GM23338 (cell line): Measurements from ENCODE around the gene SLC1A3. TPM values are rescaled to one million over a fixed set of nuclear protein-coding genes. Genes with fewer than 3 reads are reported as not detected.
A peak's percentile ranks its signal among the peaks of the same experiment; 100 is the strongest.

ENCODE experiments used
- ATAC-seq: fragments of 200-7000 bp; cut with Tn5 transposase; 3 replicates; pipeline ENCODE4 v1.9.1; 2020
- DNase-seq: peaks from one replicate; pipeline ENCODE4 v3.0.0-alpha.2; 2015; ENCODE audit warnings: low spot score
- H2AFZ ChIP-seq: fragments of 200-600 bp; sonication (generic); 2 replicates; pipeline ENCODE4 v1.8.0; 2016; ENCODE audit warnings: antibody characterized with exemption, mild to moderate bottlenecking, moderate library complexity
- H3F3A ChIP-seq: fragments of 200-600 bp; sonication (generic); replicated peaks from 2 replicates; pipeline ENCODE4 v1.8.0; 2017; ENCODE audit warnings: antibody characterized with exemption, mixed run types, low read depth
- H3K27ac ChIP-seq: fragments of 200-600 bp; sonication (generic); 2 replicates; pipeline ENCODE4 v1.6.1; 2016; ENCODE audit warnings: low read depth
- H3K27me3 ChIP-seq: fragments of 200-600 bp; sonication (generic); 2 replicates; pipeline ENCODE4 v1.8.0; 2016; ENCODE audit warnings: mild to moderate bottlenecking, mixed run types, moderate library complexity; ENCODE audit not compliant: insufficient read depth
- H3K36me3 ChIP-seq: fragments of 200-600 bp; sonication (generic); 2 replicates; pipeline ENCODE4 v1.8.0; 2016; ENCODE audit warnings: mild to moderate bottlenecking; ENCODE audit not compliant: insufficient read depth
- H3K4me1 ChIP-seq: fragments of 200-600 bp; sonication (generic); 2 replicates; pipeline ENCODE4 v1.8.0; 2016; ENCODE audit warnings: mild to moderate bottlenecking, moderate library complexity; ENCODE audit not compliant: insufficient read depth
- H3K4me2 ChIP-seq: fragments of 200-600 bp; sonication (generic); 2 replicates; pipeline ENCODE4 v1.7.1; 2017; ENCODE audit warnings: mixed run types
- H3K4me3 ChIP-seq: fragments of 200-600 bp; sonication (generic); 2 replicates; pipeline ENCODE4 v1.6.1; 2016; ENCODE audit warnings: mixed run types
- H3K79me2 ChIP-seq: fragments of 200-600 bp; sonication (generic); replicated peaks from 2 replicates; pipeline ENCODE4 v1.8.0; 2017; ENCODE audit warnings: mild to moderate bottlenecking; ENCODE audit not compliant: insufficient read depth
- H3K9me2 ChIP-seq: fragments of 200-600 bp; sonication (generic); 2 replicates; pipeline ENCODE4 v1.8.0; 2017; ENCODE audit not compliant: insufficient read depth
- H4K20me1 ChIP-seq: fragments of 200-600 bp; sonication (generic); replicated peaks from 2 replicates; pipeline ENCODE4 v1.8.0; 2017; ENCODE audit warnings: mild to moderate bottlenecking; ENCODE audit not compliant: insufficient read depth
- H3K27ac Mint-ChIP-seq: 2 replicates; pipeline ENCODE4 v1.8.0; 2020; ENCODE audit warnings: inconsistent platforms, mild to moderate bottlenecking, moderate library complexity, mixed read lengths
- H3K27me3 Mint-ChIP-seq: 3 replicates; pipeline ENCODE4 v1.8.0; 2022; ENCODE audit warnings: low read depth, mild to moderate bottlenecking, moderate library complexity, mixed read lengths, inconsistent platforms; ENCODE audit not compliant: insufficient read depth, poor library complexity
- H3K36me3 Mint-ChIP-seq: 3 replicates; pipeline ENCODE4 v1.8.0; 2021; ENCODE audit warnings: low read depth, mild to moderate bottlenecking, inconsistent platforms, moderate library complexity, mixed read lengths
- H3K4me1 Mint-ChIP-seq: 3 replicates; pipeline ENCODE4 v1.8.0; 2020; ENCODE audit warnings: mild to moderate bottlenecking, inconsistent platforms, mixed read lengths
- H3K4me3 Mint-ChIP-seq: 3 replicates; pipeline ENCODE4 v1.8.0; 2021; ENCODE audit warnings: moderate library complexity, mild to moderate bottlenecking, inconsistent platforms, mixed read lengths
- H3K9me3 Mint-ChIP-seq: 3 replicates; pipeline ENCODE4 v1.8.0; 2020; ENCODE audit warnings: moderate library complexity, mild to moderate bottlenecking, inconsistent platforms, mixed read lengths
- CTCF ChIP-seq, 2 experiments: fragments of 200-600 bp in 1 of 2; sonication (generic) in 1 of 2; conservative IDR thresholded peaks; 2 replicates each; pipeline versions ENCODE4 v1.5.1 to v1.6.1; 2016 to 2017; ENCODE audit warnings: antibody characterized with exemption in 2 of 2, low read depth in 2 of 2, mild to moderate bottlenecking in 2 of 2, moderate library complexity in 1 of 2
- ZNF462 ChIP-seq: fragments of 250-450 bp; sonication (Bioruptor Pico); IDR thresholded peaks from 2 replicates; pipeline ENCODE4 v1.5.0; 2020; ENCODE audit warnings: mild to moderate bottlenecking, moderate library complexity
- polyA plus RNA-seq: library from polyadenylated mRNA; unstranded; fragments of >200 nt; fragmentation: Nextera tagmentation; extraction: Ambion mirVana; gene quantifications from 2 replicates; pipeline ENCODE4 v1.2.1, GENCODE V29; 2016
- total RNA-seq: library from RNA; depleted of rRNA; stranded (reverse); fragments of >200 nt; shearing (Covaris generic); gene quantifications from 2 replicates; pipeline ENCODE4 v1.2.3, GENCODE V29; 2014

The SLC1A3 gene
- total and polyA plus RNA-seq, 2 experiments from 2014 or later = 29.0 to 40.7 TPM

- Mint-ChIP-seq H3K27ac (no peak overlapping the region), H3K27me3 (peaks cover 4% of the 10 kb centered on the region), H3K4me3 (no peak overlapping the region), H3K4me1 (peaks cover 15% of the 10 kb centered on the region), H3K9me3 (no peaks in the 10 kb centered on the region), H3K36me3 (no peaks in the 10 kb centered on the region)
- no peaks in the 10 kb centered on the region for H3K27me3 ChIP-seq
- H3K27ac ChIP-seq = no peak overlapping the region
- H3K4me1 ChIP-seq = no peaks in the 10 kb centered on the region; the same call in 1 of the 2 replicates
- H3K4me2 ChIP-seq = no peak overlapping the region
- H3F3A ChIP-seq = no peaks in the 10 kb centered on the region
- H3K79me2 ChIP-seq = no peaks in the 10 kb centered on the region
- peak; percentile 86 for DNase-seq
- ATAC-seq = peak; percentile 74
- no peaks in the 10 kb centered on the region for H3K36me3 ChIP-seq
- no peak overlapping the region for H3K4me3 ChIP-seq
- no peaks in the 10 kb centered on the region for H4K20me1 ChIP-seq
- peak; percentile 73 to 84 for TF ChIP-seq CTCF (conservative IDR thresholded peaks at IDR 0.05; ENCODE audit: low read depth in 2 of 2)
- TF ChIP-seq ZNF462 (CRISPR knock-in tag) = no peak
- H2AFZ ChIP-seq = no peak overlapping the region
- H3K9me2 ChIP-seq = peaks cover 5% of the 10 kb centered on the region; the same call in 1 of the 2 replicates
Measured at GRCh38 chr5:36728697-36729543, 122.5 kb downstream of the SLC1A3 start.
